GM12878 (cell line): ENCODE results near the gene CHFR. TPM values are rescaled to one million over a fixed set of nuclear protein-coding genes. Genes with fewer than 3 reads are reported as not detected.
A peak's percentile ranks its signal among the peaks of the same experiment; 100 is the strongest.

Experiments
- CBFB ChIP-seq: IDR thresholded peaks from 2 replicates; pipeline ENCODE4 v1.6.1; 2016; ENCODE audit warnings: antibody characterized with exemption, low read depth
- CBX3 ChIP-seq: fragments of 200-600 bp; sonication (generic); IDR thresholded peaks from 2 replicates; pipeline ENCODE4 v1.6.1; 2016; ENCODE audit warnings: low read depth, borderline replicate concordance
- CUX1 ChIP-seq: IDR thresholded peaks from 2 replicates; pipeline ENCODE4 v1.6.1; 2012; ENCODE audit warnings: improper control_type of control experiment, low read depth, low read length; ENCODE audit not compliant: insufficient replicate concordance
- EED ChIP-seq: sonication (generic); IDR thresholded peaks from 2 replicates; pipeline ENCODE4 v1.6.1; 2016; ENCODE audit warnings: antibody characterized with exemption, low read depth
- ESRRA ChIP-seq: IDR thresholded peaks from 2 replicates; pipeline ENCODE4 v1.6.1; 2012; ENCODE audit warnings: mild to moderate bottlenecking, low read length, improper control_type of control experiment
- IRF5 ChIP-seq: fragments of 450-650 bp; IDR thresholded peaks from 2 replicates; pipeline ENCODE4 v1.6.1; 2017; ENCODE audit warnings: borderline replicate concordance
- MAX ChIP-seq: IDR thresholded peaks from 2 replicates; pipeline ENCODE4 v1.6.1; 2012; ENCODE audit warnings: low read depth, low read length, improper control_type of control experiment
- NR2C1 ChIP-seq: fragments of 450-650 bp; IDR thresholded peaks from 2 replicates; pipeline ENCODE4 v1.6.1; 2017; ENCODE audit warnings: antibody characterized with exemption, mild to moderate bottlenecking, moderate library complexity
- NR2C2 ChIP-seq: IDR thresholded peaks from 2 replicates; pipeline ENCODE4 v1.6.1; 2011; ENCODE audit warnings: borderline replicate concordance, low read depth; ENCODE audit not compliant: control insufficient read depth, insufficient read length
- PBX3 ChIP-seq: IDR thresholded peaks from 2 replicates; pipeline ENCODE4 v1.6.1; 2011; ENCODE audit warnings: mild to moderate bottlenecking, low read depth, low read length, moderate library complexity; ENCODE audit not compliant: insufficient replicate concordance
- PKNOX1 ChIP-seq: fragments of 450-650 bp; IDR thresholded peaks from 2 replicates; pipeline ENCODE4 v1.6.1; 2016; ENCODE audit warnings: mild to moderate bottlenecking
- REST ChIP-seq: IDR thresholded peaks from 2 replicates; pipeline ENCODE4 v1.6.1; 2012; ENCODE audit warnings: mild to moderate bottlenecking, low read depth, low read length
- RUNX3 ChIP-seq: IDR thresholded peaks from 2 replicates; pipeline ENCODE4 v1.6.1; 2012; ENCODE audit warnings: low read length, inconsistent platforms
- SREBF1 ChIP-seq: IDR thresholded peaks from 2 replicates; pipeline ENCODE4 v1.6.1; 2012; ENCODE audit warnings: mild to moderate bottlenecking, low read length
- TAF1 ChIP-seq: IDR thresholded peaks from 2 replicates; pipeline ENCODE4 v1.6.1; 2011; ENCODE audit warnings: mild to moderate bottlenecking, low read depth, low read length, borderline replicate concordance
- ZZZ3 ChIP-seq: IDR thresholded peaks from 2 replicates; pipeline ENCODE4 v1.6.1; 2011; ENCODE audit warnings: low read depth; ENCODE audit not compliant: control insufficient read depth, insufficient read length
- polyA plus RNA-seq, 11 experiments: library from polyadenylated mRNA; depleted of rRNA in 4 of 11; unstranded in 6 of 11; stranded (reverse) in 5 of 11; fragments of >200 nt; fragmentation: Nextera tagmentation in 4 of 11; fragmentation: Illumina TruSeq in 1 of 11; extraction: Ambion mirVana in 4 of 11; extraction: Trizol in 1 of 11; gene quantifications; 1 replicate in 1 of 11; 2 replicates in 10 of 11; pipeline versions ENCODE4 v1.2.1 to v1.2.3, GENCODE V29; 2011 to 2016; ENCODE audit warnings: inconsistent platforms in 2 of 11, missing spikeins in 2 of 11, low read depth in 1 of 11
- total RNA-seq, 4 experiments: library from RNA; depleted of rRNA in 3 of 4; stranded (reverse); fragments of >200 nt in 3 of 4; fragmentation: Illumina TruSeq in 1 of 4; extraction: Trizol in 1 of 4; gene quantifications; 2 replicates each; pipeline versions ENCODE4 v1.2.1 to v1.2.3, GENCODE V29; 2013 to 2021

CHFR gene
- total and polyA plus RNA-seq, 10 of the 15 experiments (the other 5 are each of a cell fraction or from before 2014, with no cell fraction given), result 1.1 to 49.4 (median 34.4) TPM

- TF ChIP-seq REST (no peak), NR2C1 (peak; percentile 89), CBX3 (no peak), ZZZ3 (peak; percentile 70), MAX (no peak; the same call in 1 of the 2 replicates), EED (no peak), PBX3 (no peak), IRF5 (no peak), RUNX3 (peak; percentile 61; the same call in 1 of the 2 replicates), PKNOX1 (peak; percentile 72), ESRRA (0 out of 2 replicates have a peak, but pooled peaks have one; percentile 48), TAF1 (peak; percentile 90), CUX1 (no peak), CBFB (peak; percentile 17; the same call in 1 of the 2 replicates), SREBF1 (peak; percentile 45), NR2C2 (no peak)
Measured at GRCh38 chr12:132828706-132829534, 58.5 kb downstream of the CHFR start, which contains the start of gene GOLGA3 (continued).
